GM21737 (cell line): ENCODE data around the gene STYK1.
A peak's percentile ranks its signal among the peaks of the same experiment; 100 is the strongest.
"Not testable (repeated sequence)": the region's sequence is repeated elsewhere in the genome, so short reads cannot be mapped to it uniquely, and the experiment has no call there.

ENCODE experiments used
- ATAC-seq: cut with Tn5 transposase; IDR thresholded peaks from one replicate; pipeline ENCODE4 v1.9.1; 2021; ENCODE audit warnings: mild to moderate bottlenecking, moderate library complexity; ENCODE audit not compliant: unreplicated experiment

STYK1 gene

DNA sequence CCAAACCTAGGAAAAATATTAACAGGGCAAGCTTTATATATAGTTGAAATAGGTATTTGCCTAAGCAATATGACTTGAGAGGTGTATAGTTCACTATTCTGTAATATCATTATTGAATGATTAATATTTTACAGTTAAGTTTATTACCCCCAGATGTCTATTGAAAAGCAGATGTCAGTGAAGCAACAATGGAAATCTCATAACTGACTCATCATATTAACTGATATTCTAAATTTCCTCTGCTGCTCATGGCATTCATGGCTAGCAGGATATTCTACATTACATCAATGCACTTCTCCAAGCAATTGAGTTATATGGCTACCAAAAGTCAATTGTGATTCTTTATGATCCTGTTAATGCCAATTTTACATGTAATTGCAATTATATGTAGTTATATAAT, 50.7 kb downstream of the STYK1 start:
- no peak for ATAC-seq

DNA sequence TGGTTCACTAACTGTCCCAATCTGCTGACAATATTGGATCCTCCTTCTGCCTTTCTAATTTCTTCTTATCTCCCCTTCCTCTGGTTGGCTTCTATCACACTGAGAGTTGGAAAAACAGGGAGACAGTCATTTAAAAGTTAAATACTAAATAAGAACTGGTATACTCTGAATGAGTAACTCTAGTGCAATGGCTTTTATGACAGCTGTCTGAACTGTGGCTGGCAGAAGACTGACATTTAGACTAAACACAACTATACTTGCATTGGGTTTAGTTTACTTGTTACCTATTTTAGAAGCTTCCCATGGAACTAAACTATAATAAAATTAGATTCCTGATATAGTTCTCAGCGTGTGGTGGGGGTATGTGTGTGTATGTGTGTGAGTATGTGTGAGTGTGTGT, 52.6 kb downstream of the STYK1 start:
- ATAC-seq, result no peak

DNA sequence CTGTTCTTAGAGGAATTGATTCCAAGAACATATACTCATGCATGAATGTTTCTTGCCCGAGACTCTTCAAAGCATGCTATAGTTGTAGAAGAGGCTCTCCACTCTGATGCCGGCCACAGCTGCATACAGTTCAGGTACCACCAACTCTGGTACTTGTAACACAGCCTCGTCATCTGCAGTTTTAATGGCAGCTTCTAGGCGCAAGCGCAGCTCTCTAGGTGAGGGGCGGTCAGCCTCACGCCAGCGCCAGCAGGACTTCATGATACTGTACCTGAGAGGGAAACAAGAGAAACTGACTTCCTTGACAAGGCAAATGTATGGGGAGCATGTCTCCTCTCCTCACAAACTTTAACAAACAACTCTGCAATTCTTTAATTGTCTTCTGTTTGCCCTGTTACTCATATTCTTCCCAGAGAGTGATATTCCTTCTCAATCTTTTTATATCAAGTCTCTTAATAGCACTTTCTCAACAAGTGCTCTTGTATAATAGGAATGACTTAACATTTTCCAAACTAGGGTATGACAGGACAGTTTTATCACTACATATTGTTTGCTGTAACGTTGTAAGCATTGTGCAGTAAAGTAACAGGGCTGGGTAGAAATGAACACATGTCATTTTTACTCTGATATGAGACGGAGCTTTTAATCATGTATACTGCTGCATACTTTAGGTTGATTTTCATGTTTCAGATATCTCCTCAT, 53.6 kb downstream of the STYK1 start:
- no peak for ATAC-seq

DNA sequence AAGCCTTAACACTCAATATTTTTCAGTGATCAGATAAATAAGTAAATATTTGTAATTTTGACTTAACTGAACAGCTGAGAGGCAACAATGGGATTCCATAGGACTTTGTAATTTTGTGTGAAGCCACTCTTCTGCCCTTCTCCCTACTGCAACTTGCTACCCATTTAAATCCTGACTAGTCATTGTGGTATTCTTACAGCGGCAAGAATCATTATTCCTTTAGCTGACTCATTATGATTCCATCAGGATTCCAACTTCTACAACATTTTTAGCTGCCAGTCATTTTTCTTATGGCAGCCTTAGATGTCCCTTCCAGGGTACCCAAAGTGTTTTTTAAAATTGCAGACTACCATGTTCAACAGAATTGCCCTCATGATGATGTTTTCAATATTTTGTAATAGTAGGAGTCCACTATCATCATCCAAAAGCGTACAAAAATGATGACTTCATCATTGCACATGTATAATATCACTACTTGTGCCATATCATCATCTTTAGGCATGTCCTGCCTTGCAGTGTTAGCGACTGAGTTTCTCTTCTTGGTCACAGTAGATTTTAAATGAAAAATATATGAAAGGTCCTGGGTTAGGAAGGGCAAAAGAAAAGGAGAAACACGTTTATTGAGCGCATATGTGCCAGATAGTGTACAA, 55.4 kb downstream of the STYK1 start:
- no peak for ATAC-seq

DNA sequence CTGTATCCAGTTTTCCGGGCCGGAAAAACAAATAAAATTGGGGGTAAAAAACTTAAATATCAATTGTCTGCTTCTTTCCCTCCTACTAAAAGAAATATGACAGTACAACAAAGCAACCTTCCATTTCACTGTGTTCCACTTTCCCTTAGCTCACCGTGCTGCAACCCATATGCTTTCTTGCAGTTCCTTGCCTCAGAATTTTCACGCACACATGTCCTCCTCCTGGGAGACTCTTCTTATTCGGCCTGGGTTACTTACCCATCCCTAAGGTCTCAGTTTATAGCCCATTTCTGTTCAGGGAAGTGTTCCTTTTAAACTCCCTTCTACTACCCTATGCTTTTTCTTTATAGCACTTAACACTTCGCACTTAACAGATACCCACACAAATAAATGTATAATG, 56.0 kb downstream of the STYK1 start:
- no peak for ATAC-seq

DNA sequence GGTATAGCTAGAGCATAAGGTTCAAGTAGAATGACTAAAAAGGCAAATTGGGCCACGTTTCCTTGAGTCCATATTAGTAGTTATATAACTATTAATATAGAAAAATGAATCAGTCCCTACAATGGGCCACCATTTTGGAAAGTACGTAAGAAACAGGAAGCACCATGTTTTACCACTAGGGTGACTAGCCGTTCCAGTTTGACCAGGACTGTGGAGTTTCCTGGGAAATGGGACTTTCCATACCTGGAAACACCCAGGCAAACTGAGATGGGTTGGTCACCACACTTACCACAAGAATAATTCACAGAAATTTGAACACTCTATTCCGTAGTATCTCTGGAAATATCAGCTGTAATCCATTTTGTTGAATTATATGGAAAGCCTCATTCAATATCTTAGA, 58.3 kb downstream of the STYK1 start:
- ATAC-seq, result no peak

DNA sequence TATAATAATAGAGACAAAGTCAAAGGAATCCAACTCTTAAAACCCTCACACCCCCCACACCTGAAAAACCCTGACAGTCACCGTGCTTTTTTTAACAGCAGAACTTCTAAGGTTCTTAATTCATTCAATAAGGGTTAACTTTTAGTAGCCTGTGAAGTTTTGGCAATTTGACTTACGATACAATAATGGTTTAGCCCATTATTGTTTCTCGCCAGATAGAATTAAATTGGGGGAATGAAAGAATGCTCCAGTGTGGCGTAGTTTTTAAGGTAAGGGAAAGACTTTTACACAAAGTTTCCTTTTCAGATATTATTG, 59.8 kb downstream of the STYK1 start:
- ATAC-seq, result no peak

DNA sequence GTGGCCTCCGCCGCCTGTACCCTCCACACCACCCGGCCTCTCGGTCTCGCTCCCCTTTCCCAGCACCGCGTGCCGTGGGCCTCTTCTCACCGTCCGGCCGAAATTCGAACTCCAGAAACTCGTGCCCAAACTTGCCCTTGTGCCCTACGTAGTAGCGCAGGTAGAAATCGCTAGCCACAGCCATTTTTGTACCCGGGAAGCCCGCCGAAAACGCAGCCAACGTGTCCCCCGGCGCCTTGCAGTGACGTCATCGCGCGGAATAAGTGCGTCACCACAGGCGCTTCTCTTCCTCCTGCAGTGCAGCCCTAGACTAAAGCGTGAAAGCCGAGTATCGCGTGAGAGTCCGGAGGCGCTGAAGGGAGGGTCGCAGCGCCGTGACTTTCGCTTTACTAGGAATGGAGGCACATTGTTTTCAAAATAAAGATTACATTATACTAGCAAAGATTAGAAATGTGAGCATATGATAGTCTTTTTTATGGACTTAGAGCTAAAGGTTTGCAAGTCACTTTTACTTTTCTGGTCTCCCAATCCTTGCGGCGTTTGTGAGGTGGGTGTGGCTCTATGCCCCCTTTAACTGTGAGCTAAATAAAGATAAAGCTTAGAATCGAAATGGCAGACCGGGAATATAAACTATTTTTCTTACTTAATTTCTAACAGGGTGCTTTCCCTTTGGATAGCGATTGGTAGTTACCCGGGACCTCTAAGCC, 60.4 kb downstream of the STYK1 start, which contains the start of gene MAGOHB:
Gene MAGOHB (minus strand): TSS at position 261 of the 707 bp plus-strand sequence. CDS start 77 bp downstream, at position 184.
- peak; percentile 94 for ATAC-seq

DNA sequence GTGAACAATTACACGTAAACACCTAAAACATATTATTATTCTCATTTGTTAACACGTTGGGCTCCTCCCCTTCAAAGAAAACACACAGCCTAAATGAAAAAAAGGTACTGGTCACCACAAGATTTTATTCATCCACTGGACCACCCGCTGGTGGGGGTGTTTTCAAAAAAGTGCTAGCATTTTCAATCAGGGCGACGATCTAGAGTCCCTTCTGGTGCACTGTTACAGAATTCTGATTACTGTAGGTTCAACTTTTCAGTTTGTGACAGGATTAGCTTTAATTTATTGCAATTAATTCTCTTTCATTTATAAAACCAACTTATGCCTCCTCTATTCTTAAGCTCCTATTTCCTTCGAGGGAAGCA, 60.9 kb downstream of the STYK1 start:
- peak; percentile 12 for ATAC-seq

DNA sequence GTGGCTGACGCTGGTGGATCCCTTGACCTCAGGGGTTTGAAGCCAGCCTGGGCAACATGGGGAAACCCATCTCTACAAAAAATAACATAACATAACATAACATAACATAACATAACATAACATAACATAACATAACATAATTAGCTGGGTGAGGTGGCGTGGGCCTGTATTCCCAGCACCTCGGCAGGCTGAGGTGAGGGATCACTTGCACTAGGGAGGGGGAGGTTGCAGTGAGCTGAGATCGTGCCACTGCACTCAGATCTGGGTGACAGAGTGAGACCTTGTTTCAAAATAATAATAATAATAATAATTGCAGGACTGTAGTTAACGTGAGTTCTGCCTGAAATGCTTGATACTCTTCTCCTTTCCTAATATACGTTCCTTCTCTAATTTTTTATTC, 61.7 kb downstream of the STYK1 start:
- no peak for ATAC-seq

DNA sequence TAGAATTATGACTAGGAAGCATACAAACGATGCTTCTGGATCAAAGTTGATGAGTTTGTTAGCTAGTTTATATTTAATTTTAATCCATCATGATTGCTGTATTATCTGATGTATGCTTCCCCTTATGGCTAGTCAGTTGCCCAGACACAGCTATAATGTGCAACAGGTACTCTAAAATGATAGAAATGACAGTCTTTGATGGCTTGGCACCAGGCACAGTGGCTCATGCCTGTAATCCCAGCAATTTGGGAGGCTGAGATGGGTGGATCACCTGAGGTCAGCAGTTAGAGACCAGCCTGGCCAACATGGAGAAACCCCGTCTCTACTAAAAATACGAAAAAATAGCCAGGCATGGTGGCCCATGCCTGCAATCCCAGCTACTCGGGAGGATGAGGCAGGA, 62.6 kb downstream of the STYK1 start:
- ATAC-seq, result not testable (repeated sequence)

DNA sequence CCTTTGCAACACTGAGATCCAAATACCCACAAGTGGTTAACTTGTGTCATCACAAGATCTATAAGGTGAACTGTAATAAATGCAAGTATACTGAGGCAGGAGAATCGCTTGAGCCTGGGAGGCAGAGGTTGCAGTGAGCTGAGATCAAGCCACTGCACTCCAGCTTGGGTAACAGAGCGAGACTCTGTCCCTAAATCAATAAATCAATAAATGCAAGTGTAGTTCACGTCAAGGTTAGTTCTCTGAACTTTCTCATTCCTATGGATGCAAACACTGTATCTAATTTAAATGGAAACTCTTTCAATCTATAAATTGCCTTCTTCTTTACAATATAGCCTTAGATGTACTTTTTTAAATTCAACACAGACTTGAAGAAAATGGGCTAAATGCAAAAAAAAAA, 63.7 kb downstream of the STYK1 start:
- no peak for ATAC-seq

DNA sequence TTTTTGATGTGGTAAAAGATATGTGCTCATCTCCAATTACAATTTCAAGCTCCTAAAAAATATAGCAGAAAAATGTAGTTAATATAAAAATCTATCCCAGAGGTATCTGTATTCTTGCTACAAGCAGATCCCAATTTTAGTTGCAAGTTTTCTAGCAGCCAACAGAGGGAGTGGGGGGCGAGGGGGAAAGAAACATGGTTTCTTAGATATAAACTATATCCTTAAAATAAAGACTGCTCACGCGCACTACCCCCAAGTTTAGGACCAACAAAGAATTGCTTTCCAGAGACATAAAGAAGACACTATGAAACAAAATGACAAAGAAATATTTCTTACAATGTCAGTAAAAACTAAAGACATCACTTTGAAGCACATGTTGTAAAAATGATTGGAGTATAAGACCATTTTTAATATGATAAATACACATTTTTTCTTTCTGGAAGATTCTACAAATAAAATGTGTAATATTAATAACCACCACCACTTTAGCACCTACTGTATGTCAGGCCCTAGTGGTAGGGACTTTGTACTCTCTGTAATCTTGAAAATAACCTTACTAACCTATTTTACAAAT, 65.9 kb downstream of the STYK1 start:
- ATAC-seq, result no peak

DNA sequence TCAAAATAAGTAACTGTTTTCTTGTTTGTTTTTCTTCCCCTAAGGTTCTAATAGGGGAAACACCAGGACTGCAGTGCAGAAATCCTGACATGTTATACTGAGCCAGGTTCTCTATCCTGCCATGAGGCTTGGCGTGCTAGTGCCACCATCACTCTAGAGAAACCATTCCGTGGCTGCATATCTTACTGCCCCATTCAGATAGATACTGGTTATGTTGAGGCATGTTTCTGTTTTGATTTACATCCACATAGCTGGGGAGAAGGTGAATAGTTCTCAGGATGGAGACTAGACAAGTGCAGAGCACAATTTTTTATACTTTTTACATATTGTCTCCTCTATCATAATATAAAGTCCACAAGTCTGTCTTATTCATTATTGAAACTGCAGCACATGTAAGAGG, 72.0 kb downstream of the STYK1 start:
- ATAC-seq, result no peak

DNA sequence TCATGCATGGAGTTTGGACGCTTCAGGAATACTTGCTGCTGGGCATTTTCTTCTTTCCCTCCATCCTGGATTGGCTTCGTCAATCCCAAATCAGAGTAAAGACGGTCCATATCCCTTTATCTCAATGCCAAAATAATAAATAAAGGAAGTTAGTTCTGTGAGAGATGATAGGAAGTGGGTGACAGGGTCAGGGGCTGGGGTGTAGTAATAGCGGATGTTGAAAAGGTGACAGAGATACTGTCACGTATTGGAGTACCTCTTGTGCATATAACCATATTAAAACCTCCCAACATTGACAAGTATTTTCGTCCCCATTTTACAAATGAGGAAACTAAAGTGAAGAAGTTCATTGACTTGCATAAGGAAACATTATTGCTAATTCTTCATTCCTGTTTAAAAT, 72.9 kb downstream of the STYK1 start:
- ATAC-seq, result no peak

DNA sequence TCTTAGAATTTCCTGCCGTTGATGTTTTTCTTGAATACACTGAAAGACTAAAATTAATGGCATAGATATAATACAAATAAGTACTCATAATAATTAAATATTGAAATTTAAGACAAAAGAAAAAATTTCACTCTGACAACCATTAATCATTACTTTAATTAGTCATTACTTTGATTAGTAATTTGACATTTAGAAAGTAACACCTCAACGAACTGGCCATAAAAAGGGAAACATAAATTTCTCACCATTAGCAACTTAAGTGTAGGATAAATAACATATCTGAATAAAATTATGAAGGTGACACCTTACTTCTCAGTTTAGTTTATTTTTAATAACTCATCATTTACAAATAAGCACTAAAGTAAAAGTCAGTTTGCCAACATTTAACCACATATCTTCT, 78.0 kb downstream of the STYK1 start:
- ATAC-seq, result no peak

DNA sequence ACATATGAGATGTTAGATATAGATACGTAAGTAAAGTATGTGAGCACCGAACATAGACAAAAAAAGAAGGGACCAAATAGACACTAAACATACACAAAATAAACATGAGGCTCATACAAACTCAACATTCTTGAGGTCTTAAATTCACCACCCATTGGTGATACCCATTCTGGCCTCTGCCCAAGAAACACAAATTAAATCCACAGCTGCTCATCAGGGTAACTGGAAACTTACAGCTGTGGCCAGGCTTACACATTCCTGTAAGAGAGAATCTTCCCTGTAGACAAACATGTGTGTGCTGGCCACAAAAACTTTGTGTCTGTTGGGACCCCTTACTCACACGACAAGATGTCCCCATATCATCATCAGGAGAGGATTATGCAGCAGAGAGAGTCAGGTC, 82.9 kb downstream of the STYK1 start:
- no peak for ATAC-seq

DNA sequence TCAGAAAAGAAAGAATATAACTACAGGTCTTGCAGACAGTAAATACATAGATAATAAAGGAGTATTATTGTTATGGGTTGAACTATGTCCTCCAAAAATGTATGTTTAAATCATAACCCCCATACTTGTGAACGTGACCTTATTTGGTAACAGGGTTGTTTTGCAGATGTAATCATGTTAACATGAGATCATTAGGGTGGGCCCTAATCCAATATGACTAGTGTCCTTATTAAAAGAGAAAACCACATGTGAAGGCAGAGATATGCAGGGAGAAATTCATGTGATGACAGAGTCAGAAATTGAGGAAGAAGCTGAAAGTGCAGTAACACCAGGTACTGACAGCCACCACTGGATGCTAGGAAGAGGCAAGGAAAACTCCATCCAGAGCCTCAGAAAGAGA, 89.4 kb downstream of the STYK1 start:
- ATAC-seq, result no peak

DNA sequence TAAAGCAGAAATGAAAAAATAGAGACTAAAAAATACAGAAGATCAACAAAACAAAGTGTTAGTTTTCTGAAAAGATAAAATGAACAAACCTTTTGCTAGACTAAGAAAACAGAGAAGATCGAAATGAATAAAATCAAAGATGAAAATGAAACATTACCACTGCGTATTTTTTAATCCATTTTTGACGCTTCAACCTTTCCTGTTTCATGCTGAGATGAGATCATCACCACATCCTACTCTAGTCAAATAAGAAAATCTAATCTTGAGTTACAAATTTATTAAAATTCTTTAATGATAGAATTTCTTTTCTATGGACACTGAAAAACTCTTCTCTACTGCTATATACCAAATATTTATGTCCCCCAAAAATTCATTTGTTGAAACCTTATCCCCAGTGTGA, 91.1 kb downstream of the STYK1 start:
- no peak for ATAC-seq

DNA sequence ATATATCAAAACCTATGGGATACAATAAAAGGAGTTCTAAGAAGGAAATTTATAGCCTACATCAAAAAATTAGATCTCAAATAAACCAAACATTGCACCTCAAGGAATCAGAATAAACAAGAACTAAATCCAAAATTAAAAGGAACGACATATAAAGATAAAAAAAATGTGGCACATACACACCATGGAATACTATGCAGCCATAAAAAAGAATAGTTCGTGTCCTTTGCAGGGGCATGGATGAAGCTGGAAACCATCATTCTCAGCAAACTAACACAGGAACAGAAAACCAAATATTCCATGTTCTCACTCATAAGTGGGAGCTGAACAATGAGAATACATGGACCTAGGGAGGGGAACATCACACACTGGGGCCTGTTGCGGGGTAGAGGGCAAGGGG, 91.7 kb downstream of the STYK1 start:
- ATAC-seq, result not testable (repeated sequence)

DNA sequence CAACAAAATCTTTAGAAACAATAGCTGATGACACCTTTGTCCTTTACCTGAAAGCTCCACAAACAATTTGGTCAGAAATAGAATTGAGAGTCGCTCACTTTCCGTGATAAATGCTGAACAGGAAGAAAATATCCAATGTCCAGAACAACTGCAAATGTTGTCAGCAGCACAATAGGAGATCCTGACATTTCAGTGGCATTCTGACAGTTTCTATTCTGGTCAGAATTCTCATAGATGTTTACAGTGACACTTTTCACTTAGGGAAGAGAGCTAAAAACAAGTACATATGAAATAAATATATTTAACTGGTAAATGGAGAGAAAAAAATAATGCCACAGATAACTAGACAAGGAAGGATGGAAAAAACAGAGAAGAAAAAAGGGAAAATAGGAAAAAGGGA, 99.5 kb downstream of the STYK1 start:
- no peak for ATAC-seq

DNA sequence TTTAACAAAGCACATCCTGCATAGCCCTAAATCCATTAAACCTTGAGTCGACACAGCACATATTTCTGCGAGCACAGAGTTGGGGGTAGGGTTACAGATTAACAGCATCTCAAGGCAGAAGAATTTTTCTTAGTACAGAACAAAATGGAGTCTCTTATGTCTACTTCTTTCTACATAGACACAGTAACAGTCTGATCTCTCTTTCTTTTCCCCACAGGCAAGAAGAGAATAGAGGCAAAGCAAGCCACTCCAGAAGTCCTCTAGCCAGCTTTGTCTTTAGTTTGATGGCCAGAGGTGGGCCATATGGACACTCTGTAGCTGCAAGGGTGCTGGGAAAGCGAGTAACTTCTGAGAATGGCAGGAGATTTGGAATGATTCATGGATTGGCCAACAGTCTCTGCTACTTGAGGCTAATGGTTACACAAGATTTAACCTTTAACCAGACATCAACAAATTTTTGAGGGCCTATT, 101.8 kb downstream of the STYK1 start:
- not testable (repeated sequence) for ATAC-seq
